ENCODE data around the gene DNAJC17. TPM values are rescaled to one million over a fixed set of nuclear protein-coding genes. Genes with fewer than 3 reads are reported as not detected.

DNAJC17 gene
- total RNA-seq, 6 experiments from 2014 or later = 25.9 to 39.9 (median 29.6) TPM

GRCh38 chr15:40821195-40821594 is 13.9 kb upstream of the DNAJC17 start:
- DNase-seq = no peak
- Mint-ChIP-seq H3K4me3 (no peak overlapping the region), H3K4me1 (ENCODE audit: low read depth) (peaks cover 14% of the 10 kb centered on the region), H3K9me3 (no peaks in the 10 kb centered on the region), H3K27me3 (ENCODE audit: insufficient read depth) (peaks cover 4% of the 10 kb centered on the region; the same call in 1 of the 2 replicates), H3K36me3 (ENCODE audit: low read depth) (no peaks in the 10 kb centered on the region), H3K27ac (no peak overlapping the region)
- no peak for TF ChIP-seq CTCF (IDR thresholded peaks at IDR 0.05)

GRCh38 chr15:40819048-40819447 is 11.8 kb upstream of the DNAJC17 start:
- TF ChIP-seq CTCF (IDR thresholded peaks at IDR 0.05) = no peak
- Mint-ChIP-seq H3K36me3 (ENCODE audit: low read depth) (peaks cover 8% of the 10 kb centered on the region), H3K4me3 (no peak overlapping the region), H3K9me3 (no peaks in the 10 kb centered on the region), H3K27ac (no peak overlapping the region), H3K4me1 (ENCODE audit: low read depth) (no peaks in the 10 kb centered on the region), H3K27me3 (ENCODE audit: insufficient read depth) (peaks cover 2% of the 10 kb centered on the region; the same call in 1 of the 2 replicates)
- DNase-seq = no peak

GRCh38 chr15:40815042-40815698 is 7.9 kb upstream of the DNAJC17 start:
- Mint-ChIP-seq H3K9me3 (no peaks in the 10 kb centered on the region), H3K27me3 (ENCODE audit: insufficient read depth) (no peaks in the 10 kb centered on the region; the same call in none of the 2 replicates), H3K36me3 (ENCODE audit: low read depth) (peaks cover 8% of the 10 kb centered on the region), H3K4me1 (ENCODE audit: low read depth) (no peaks in the 10 kb centered on the region), H3K27ac (no peak overlapping the region), H3K4me3 (no peak overlapping the region)
- no peak for DNase-seq
- no peak for TF ChIP-seq CTCF (IDR thresholded peaks at IDR 0.05)

- H3K27me3 Mint-ChIP-seq (ENCODE audit: insufficient read depth) = no peaks in the 10 kb centered on the region; the same call in none of the 2 replicates
- no peak overlapping the region for H3K4me3 Mint-ChIP-seq
- H3K9me3 Mint-ChIP-seq = no peaks in the 10 kb centered on the region
- no peak for DNase-seq
- H3K4me1 Mint-ChIP-seq (ENCODE audit: low read depth) = peaks cover 8% of the 10 kb centered on the region
- peaks cover 8% of the 10 kb centered on the region for H3K36me3 Mint-ChIP-seq (ENCODE audit: low read depth)
- TF ChIP-seq CTCF (IDR thresholded peaks at IDR 0.05) = no peak
- no peak overlapping the region for H3K27ac Mint-ChIP-seq
Observed at GRCh38 chr15:40812721-40813425, 5.6 kb upstream of the DNAJC17 start.

GRCh38 chr15:40808861-40809450 is 1.7 kb upstream of the DNAJC17 start:
- H3K4me3 Mint-ChIP-seq = no peak overlapping the region
- no peaks in the 10 kb centered on the region; the same call in 1 of the 2 replicates for H3K27me3 Mint-ChIP-seq (ENCODE audit: insufficient read depth)
- no peak for DNase-seq
- H3K36me3 Mint-ChIP-seq (ENCODE audit: low read depth) = peaks cover 4% of the 10 kb centered on the region
- no peak for TF ChIP-seq CTCF (IDR thresholded peaks at IDR 0.05)
- peaks cover 18% of the 10 kb centered on the region for H3K4me1 Mint-ChIP-seq (ENCODE audit: low read depth)
- no peaks in the 10 kb centered on the region for H3K9me3 Mint-ChIP-seq
- no peak overlapping the region for H3K27ac Mint-ChIP-seq
